DMS153 (cell line): ENCODE measurements around the gene ZSCAN5A.
"Not testable (repeated sequence)": the region's sequence is repeated elsewhere in the genome, so short reads cannot be mapped to it uniquely, and the experiment has no call there.

Experiments
- DNase-seq: peaks from one replicate; lab custom pipeline; 2025; lab: John Stamatoyannopoulos, UW

ZSCAN5A gene

GRCh38 chr19:56210036-56210435 is 104.6 kb downstream of the ZSCAN5A start:
- DNase-seq = not testable (repeated sequence)

DNA sequence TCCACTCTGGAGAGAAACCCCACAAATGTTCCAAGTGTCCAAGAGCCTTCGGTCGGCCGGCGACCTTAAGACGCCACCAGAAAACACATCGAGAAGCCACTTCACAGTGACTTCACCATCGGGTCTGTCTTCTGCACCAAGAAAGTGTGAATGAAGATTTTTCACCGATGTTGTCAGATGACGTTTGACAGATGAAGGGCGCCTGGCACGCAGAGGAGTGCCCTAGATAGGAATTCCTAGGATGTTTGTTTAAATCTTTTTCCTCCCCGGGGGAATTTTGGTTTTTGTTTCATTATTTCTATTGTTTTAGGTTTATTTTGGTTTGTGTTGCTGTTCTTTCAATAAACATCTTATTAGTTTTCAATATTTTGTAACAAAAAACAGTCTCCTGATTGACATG is 105.5 kb downstream of the ZSCAN5A start:
- DNase-seq = no peak

- not testable (repeated sequence) for DNase-seq
Measured at GRCh38 chr19:56207581-56207980, 107.1 kb downstream of the ZSCAN5A start.

DNA sequence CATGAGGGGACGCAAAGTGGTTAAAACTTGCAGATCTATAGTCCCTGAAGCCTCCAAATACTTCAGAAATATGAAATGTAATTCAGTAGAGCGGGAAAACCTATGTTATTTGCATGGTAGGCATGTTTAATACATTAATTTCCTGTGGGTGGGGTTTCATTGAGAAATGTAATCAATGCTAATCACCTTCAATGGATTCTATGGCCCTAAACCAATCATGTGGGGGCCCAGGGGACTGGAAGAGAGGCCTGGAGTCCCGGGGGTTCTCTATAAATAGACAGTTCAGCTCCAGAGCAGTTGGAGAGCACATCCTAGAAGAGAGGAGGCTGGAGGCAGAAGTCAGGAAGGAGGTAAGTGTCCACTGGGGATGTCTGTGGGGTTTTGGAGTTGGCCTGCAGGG is 112.7 kb downstream of the ZSCAN5A start, which contains the start of gene ZSCAN5C:
TSS of gene ZSCAN5C (plus strand) at position 301 of the 400 bp plus-strand sequence. CDS start 3,641 bp downstream, outside the sequence.
- DNase-seq = no peak

DNA sequence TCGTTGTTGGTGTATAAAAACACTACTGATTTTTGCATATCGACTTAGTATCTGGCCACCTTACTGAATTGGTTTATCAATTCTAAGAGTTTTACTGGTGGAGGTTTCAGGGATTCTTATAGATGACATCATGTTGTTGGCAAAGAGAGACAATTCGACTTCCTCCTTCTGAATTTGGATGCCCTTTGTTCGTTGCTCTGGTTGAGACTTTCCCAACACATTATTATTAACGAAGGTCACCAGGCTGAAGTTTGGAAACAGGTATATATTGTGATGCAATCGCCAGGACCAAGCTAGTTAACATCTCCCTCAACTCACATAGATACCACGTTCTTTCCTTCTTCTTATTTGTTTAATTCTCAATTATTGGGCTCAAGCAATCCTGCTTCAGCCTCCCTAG is 115.0 kb downstream of the ZSCAN5A start:
- no peak for DNase-seq

DNA sequence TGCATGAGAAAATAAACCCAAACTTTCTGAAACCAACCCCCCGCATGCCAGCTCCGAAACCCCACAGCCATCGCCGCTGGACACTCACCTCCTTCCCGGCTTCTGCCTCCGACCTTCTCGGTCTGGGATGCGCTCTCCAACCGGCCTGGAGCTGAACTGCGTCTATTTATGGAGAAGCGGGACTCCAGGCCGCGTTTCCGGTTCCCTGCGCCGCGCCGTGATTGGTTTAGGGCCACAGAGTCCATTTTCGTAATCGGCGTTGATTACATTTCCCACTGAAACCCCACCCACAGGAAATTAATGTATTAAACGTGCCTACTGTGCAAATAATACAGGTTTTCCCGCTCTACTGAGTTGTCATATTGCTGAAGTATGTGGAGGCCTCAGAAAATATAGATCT is 117.0 kb downstream of the ZSCAN5A start, which contains the start of gene ZSCAN5B:
TSS of gene ZSCAN5B (minus strand) at position 138 of the 400 bp plus-strand sequence. CDS start 4,731 bp downstream, outside the sequence.
- not testable (repeated sequence) for DNase-seq

DNA sequence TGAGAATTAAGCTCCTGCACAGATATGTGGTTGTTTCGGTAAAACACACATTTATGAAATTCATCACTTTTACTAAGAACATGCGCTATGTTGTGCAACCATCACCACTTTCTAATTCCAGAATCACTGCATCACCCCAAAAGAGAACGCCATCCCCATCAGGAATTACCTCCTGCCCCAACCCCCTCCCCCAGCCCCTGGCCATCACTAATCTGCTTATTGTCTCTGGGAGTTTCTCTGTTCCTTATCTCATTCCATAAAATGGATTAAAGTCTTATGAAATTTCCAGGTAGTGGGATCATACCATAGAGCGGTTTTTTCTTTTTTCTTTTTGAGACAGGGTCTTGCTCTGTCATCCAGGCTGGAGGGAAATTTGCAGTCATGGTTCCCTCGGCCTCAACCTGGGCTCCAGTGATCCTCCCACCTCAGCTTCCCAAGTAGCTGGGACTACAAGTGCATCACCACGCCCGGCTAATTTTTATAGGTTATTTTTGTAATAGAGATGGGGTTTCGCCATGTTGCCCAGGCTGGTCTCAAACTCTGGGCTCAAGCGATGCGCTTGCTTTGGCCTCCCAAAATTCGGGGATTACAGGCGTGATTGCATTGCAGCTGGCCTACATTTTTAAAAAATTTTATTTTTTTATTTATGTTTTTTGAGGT is 120.5 kb downstream of the ZSCAN5A start:
- no peak for DNase-seq

DNA sequence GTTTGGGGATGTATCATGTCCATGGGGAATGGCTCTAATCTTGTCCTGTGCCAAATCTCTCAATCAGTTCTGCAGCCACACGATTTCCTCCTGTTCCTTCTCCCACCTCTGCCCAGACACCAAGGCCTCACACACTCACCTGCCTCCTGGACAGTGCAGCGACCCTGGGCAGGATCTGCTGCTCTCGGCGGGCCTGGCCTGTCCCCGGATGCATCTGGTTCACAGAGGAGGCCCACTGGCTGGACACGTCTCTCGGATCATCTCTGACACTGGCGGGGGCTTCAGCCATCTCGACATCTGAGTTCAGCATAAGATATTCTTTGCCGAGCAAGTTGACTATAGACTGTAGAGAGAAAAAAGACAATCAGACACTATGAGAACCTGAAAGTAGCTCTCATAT is 122.9 kb downstream of the ZSCAN5A start:
- DNase-seq = no peak

DNA sequence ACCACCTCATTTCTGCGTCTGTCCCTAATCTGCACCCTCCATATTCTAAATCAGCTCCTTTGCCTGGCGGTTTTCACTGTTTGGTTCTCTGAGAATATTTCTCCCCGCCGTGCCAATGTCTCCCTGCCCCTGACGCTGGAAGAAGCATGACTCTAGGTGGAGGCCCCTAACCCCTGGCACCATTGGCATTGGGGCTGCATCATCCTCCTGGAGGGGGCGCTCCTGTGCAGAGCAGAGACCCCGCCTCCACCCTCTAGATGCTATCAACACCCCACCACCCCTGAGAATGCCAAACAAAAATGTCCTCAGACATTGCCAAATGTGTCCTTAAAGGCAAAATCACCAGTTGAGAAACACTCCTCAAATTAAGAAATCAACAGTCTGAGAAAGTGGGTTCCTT is 123.5 kb downstream of the ZSCAN5A start:
- no peak for DNase-seq

DNA sequence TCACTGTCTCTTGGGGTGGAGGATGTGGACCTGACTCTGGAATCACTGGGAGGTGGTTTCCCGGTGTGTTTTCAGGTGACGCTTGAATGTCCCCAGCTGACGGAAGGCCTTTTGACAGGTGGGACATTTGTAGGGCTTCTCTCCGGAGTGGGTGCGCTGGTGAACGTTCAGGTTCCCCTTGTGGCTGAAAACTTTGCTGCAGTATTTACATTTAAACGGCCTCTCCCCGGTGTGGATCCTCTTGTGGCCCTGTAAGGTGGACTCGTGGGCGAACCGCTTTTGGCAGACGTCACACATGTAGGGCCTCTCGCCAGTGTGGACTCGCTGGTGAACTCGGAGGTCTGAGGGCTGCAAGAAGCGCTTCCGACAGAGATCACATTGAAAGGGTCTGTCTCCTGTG is 124.9 kb downstream of the ZSCAN5A start:
- DNase-seq = no peak

GRCh38 chr19:56177564-56178243 is 136.9 kb downstream of the ZSCAN5A start:
- DNase-seq = no peak

- DNase-seq = no peak
Measured at GRCh38 chr19:56176881-56177280, 137.8 kb downstream of the ZSCAN5A start.

DNA sequence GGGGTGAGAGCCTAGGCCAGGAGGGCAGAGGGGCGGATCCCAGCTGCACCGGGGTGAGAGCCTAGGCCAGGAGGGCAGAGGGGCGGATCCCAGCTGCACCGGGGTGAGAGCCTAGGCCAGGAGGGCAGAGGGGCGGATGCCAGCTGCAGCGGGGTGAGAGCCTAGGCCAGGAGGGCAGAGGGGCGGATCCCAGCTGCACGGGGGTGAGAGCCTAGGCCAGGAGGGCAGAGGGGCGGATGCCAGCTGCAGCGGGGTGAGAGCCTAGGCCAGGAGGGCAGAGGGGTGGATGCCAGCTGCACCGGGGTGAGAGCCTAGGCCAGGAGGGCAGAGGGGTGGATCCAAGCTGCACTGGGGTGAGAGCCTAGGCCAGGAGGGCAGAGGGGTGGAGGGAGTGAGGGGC is 138.3 kb downstream of the ZSCAN5A start:
- DNase-seq = not testable (repeated sequence)

- DNase-seq = not testable (repeated sequence)
Measured at GRCh38 chr19:56175861-56176307, 138.8 kb downstream of the ZSCAN5A start, which contains the start of gene GALP. Gene GALP, plus strand, starts transcription at chr19:56176008. Its CDS starts 1,101 bp downstream, at chr19:56177109.

DNA sequence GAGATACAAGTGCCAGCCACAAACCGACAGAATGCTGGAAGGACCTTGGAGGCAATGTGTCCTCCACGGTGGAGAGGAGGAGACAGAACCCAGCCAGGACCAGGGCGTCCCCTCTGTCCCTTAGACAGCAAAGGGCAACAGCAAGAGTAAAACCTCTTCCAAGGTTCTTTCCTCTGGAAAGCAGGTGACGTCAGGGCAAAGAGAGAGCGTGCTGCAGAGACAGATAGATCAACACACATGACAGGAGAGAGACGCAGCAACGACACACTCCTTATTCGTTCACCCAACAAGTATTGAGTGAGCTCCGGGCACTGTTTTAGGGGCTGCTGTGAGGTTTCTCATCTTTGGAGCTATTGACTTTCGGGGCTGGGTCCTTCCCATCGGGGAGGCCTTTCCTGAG is 140.1 kb downstream of the ZSCAN5A start:
- peak; percentile 15 for DNase-seq

DNA sequence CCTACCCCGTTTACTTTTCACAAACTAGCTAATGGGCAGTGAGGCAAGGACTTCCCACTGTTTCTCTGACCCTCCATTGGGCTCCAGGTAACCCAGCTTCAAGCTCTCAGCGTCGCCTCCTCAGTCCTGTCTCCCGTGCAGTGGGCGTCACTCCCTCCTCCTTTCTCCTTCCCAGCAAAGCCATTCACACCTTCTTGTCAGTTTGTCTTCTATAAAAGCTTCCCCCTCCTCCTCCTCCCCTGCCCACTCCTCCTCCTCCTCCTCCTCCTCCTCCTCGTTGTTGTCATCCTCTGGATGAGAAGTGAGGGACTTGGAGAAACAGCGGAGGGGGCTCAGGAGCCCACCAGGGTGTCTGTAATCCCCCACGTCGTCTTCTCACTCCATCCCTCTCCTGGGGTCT is 140.6 kb downstream of the ZSCAN5A start:
- no peak for DNase-seq
